ENCODE results near the gene B3GNT4. TPM values are rescaled to one million over a fixed set of nuclear protein-coding genes. Genes with fewer than 3 reads are reported as not detected.
"Not testable (repeated sequence)": the region's sequence is repeated elsewhere in the genome, so short reads cannot be mapped to it uniquely, and the experiment has no call there.

The B3GNT4 gene
- total RNA-seq, 1 experiment from 2014 or later, result 0.45 TPM

GRCh38 chr12:122225683-122226365 lies 22.3 kb downstream of the B3GNT4 start, which contains the start of gene DIABLO:
Gene DIABLO (minus strand): TSS chr12:122226052. CDS start chr12:122226014, 38 bp downstream.
- DNase-seq, result peak; percentile 99
- Histone ChIP-seq H3K4me3 (ENCODE audit: insufficient read depth, low read depth, low read length) (peak within 1 kb of the TSS; percentile 96), H3K27me3 (ENCODE audit: control insufficient read depth, insufficient read depth, low read length) (no peaks in the 10 kb centered on the region), H3K36me3 (replicated peaks; ENCODE audit: control insufficient read depth, insufficient read depth, low read length) (peaks cover 10% of the 10 kb centered on the region)

DNA sequence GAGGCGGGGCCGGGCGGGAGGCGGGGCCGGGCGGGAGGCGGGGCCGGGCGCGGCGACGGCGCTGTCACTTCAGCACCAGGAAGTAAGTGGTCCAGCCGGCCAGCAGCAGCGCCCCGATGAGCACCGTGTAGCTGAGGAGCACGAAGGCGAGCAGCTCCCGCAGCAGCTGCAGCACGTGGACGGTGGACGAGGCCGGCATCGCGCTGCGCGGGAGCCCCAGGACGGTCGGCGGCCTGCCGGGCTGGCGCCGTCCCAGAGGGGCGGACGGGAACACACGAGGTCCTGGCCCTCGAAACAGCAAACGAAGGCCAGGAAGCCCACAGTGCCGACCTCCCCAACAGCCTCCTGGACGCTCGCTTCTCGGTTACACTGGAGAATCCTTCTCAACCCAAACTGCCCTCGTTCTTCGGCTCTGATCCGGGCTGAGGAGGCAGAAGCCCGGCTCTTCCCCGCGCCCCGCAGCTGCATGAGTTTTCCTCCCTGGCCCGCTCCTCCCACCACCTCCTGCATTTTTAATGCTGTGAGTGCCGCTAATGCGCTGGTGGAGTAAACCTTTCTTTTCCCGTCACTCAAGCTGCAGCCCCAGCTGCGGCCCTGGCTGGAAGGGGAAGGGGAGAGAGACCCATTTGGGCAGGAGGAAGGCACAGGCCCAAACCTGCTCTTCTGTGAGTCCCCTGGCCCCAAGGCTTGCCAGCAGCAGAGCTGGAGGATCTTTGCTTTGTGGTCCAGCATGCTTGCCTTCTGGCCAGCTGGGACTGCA lies 23.0 kb downstream of the B3GNT4 start:
- Histone ChIP-seq H3K27me3 (ENCODE audit: control insufficient read depth, insufficient read depth, low read length) (no peaks in the 10 kb centered on the region), H3K36me3 (replicated peaks; ENCODE audit: control insufficient read depth, insufficient read depth, low read length) (peaks cover 5% of the 10 kb centered on the region), H3K4me3 (ENCODE audit: insufficient read depth, low read depth, low read length) (peak overlapping the region; percentile 45)
- no peak for DNase-seq

- DNase-seq, result no peak
- H3K27me3 ChIP-seq (ENCODE audit: control insufficient read depth, insufficient read depth, low read length), result no peaks in the 10 kb centered on the region
- peaks cover 5% of the 10 kb centered on the region for H3K36me3 ChIP-seq (replicated peaks; ENCODE audit: control insufficient read depth, insufficient read depth, low read length)
- H3K4me3 ChIP-seq (ENCODE audit: insufficient read depth, low read depth, low read length), result no peak overlapping the region
These were observed 23.8 kb downstream of the B3GNT4 start for GRCh38 chr12:122227341-122227740.

DNA sequence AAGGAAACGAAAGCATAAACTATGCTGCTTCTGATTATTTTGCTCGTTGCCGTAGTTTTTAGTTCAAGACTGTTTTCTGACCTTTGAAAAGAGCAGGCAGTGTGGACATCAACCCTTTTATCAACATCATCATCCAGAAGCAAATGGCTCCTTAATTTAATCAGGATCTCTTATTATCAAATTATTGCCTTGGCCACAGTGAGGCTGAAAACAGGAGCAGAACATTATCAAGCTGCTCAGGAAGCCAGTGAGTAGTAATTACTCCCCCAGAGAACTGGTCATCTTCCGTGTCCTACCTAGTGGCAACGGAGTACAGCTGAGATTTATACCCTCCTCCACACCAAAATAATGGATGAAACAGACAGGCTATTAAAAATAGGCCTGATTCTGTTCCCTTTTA lies 24.6 kb downstream of the B3GNT4 start:
- H3K4me3 ChIP-seq (ENCODE audit: insufficient read depth, low read depth, low read length), result no peak overlapping the region
- DNase-seq, result no peak

GRCh38 chr12:122230798-122231197 lies 27.3 kb downstream of the B3GNT4 start:
- Histone ChIP-seq H3K36me3 (replicated peaks; ENCODE audit: control insufficient read depth, insufficient read depth, low read length) (peaks cover 3% of the 10 kb centered on the region), H3K4me3 (ENCODE audit: insufficient read depth, low read depth, low read length) (no peak overlapping the region), H3K27me3 (ENCODE audit: control insufficient read depth, insufficient read depth, low read length) (no peaks in the 10 kb centered on the region)
- no peak for DNase-seq

More for the DNA sequence above, 24.6 kb downstream of the B3GNT4 start:
- no peaks in the 10 kb centered on the region for H3K27me3 ChIP-seq (ENCODE audit: control insufficient read depth, insufficient read depth, low read length)
- H3K36me3 ChIP-seq (replicated peaks; ENCODE audit: control insufficient read depth, insufficient read depth, low read length), result peaks cover 5% of the 10 kb centered on the region

DNA sequence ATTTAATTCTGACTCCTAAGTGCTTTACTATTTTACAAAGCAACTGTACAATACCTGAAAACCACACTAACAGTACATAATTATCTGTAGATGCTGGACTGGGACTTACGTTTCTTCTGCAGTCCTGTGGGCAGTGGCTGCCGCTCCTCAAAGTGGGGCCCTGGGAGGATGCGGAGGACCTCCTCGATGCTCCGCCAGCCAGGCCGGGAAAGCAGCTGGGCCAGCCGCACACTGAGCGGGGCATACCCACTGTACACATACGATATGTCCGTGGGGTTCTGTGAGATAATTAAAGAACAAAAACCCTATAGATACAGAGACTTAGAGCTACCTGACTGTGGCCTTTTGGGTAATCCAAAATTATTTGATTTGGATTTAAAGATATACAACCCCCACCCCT lies 29.2 kb downstream of the B3GNT4 start:
- H3K4me3 ChIP-seq (ENCODE audit: insufficient read depth, low read depth, low read length), result no peak overlapping the region
- H3K36me3 ChIP-seq (replicated peaks; ENCODE audit: control insufficient read depth, insufficient read depth, low read length), result peaks cover 3% of the 10 kb centered on the region

DNA sequence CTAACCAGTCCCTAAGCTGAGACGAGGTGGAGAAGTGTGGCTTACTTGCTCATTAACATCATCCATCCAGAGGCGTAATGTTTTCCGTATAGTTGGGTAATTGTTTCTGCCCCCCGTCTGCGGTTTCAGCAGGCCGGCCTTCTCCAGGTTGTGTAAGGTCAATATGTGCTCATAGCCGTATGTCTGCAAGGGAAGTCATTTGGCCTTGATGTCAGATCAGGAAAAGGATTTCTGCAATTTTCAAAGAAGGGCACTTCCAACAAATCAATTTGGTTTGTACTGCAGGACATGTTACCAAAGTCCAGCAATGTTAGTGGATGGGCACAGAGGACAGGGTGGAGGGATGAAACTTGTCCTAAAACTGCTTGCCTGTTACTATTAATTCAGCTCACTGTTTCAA lies 32.2 kb downstream of the B3GNT4 start:
- DNase-seq, result no peak
- no peak overlapping the region for H3K4me3 ChIP-seq (ENCODE audit: insufficient read depth, low read depth, low read length)
- no peaks in the 10 kb centered on the region for H3K27me3 ChIP-seq (ENCODE audit: control insufficient read depth, insufficient read depth, low read length)
- peaks cover 3% of the 10 kb centered on the region for H3K36me3 ChIP-seq (replicated peaks; ENCODE audit: control insufficient read depth, insufficient read depth, low read length)

More for the DNA sequence above, 29.2 kb downstream of the B3GNT4 start:
- no peak for DNase-seq
- H3K27me3 ChIP-seq (ENCODE audit: control insufficient read depth, insufficient read depth, low read length), result no peaks in the 10 kb centered on the region

DNA sequence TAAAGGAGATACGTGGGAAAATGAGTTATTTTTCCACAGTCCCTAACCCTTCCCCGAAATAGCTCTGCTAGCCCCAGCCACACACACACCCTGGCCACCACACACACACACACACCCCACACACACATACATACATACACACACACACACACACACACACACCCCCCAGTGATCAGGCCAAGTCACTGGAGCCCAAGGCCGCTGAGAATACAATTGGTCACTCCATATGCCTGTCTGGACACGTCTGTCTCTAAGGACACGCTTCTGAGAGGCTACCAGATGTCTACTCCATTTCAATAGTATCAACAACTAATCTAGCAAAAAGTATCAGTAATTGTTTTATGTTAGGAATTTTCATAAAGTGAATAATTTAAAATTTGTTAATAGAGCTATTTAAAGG lies 35.4 kb downstream of the B3GNT4 start:
- DNase-seq, result no peak
- Histone ChIP-seq H3K36me3 (replicated peaks; ENCODE audit: control insufficient read depth, insufficient read depth, low read length) (peaks cover 2% of the 10 kb centered on the region), H3K4me3 (ENCODE audit: insufficient read depth, low read depth, low read length) (no peak overlapping the region), H3K27me3 (ENCODE audit: control insufficient read depth, insufficient read depth, low read length) (no peaks in the 10 kb centered on the region)

DNA sequence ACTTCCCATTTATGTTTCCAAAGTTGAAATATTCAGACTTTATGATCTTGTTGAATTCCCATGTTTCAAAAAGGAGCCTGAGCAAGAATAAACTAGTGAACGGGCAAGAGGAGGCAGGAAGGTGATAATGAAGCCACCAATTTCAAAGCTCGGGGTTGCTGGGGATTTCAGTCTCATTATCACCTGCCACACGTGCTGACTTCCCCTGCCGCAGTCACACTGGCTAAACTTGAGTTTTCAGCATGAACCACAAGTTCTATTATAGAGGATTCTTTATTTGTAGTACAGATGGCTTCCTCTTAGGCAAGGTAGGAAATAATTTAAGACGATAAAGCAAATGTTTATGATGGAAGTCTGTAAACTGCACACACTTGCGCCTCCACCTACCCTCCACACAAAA lies 40.5 kb downstream of the B3GNT4 start:
- H3K27me3 ChIP-seq (ENCODE audit: control insufficient read depth, insufficient read depth, low read length), result no peaks in the 10 kb centered on the region
- DNase-seq, result no peak
- no peak overlapping the region for H3K4me3 ChIP-seq (ENCODE audit: insufficient read depth, low read depth, low read length)
- H3K36me3 ChIP-seq (replicated peaks; ENCODE audit: control insufficient read depth, insufficient read depth, low read length), result no peaks in the 10 kb centered on the region; the same call in 1 of the 2 replicates

- Histone ChIP-seq H3K36me3 (replicated peaks; ENCODE audit: control insufficient read depth, insufficient read depth, low read length) (no peaks in the 10 kb centered on the region; the same call in 1 of the 2 replicates), H3K4me3 (ENCODE audit: insufficient read depth, low read depth, low read length) (no peak overlapping the region), H3K27me3 (ENCODE audit: control insufficient read depth, insufficient read depth, low read length) (no peaks in the 10 kb centered on the region)
- DNase-seq, result no peak
These were observed 41.3 kb downstream of the B3GNT4 start for GRCh38 chr12:122244565-122245371.

DNA sequence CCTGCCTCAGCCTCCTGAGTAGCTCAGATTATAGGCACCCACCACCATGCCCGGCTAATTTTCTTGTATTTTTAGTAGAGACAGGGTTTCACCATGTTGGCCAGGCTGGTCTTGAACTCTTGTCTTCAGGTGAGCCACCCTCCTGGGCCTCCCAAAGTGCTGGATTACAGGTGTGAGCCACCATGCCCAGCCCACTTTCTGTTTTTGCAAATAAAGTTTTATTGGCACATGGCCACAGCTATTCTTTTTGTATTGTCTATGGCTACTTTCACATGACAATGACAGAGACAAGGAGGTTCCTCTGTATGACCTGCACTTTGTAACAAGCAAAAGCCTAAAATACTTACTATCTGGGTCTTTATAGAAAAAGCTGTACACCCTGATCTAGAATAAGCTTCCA lies 42.0 kb downstream of the B3GNT4 start:
- no peak for DNase-seq
- Histone ChIP-seq H3K27me3 (ENCODE audit: control insufficient read depth, insufficient read depth, low read length) (no peaks in the 10 kb centered on the region), H3K4me3 (ENCODE audit: insufficient read depth, low read depth, low read length) (no peak overlapping the region), H3K36me3 (replicated peaks; ENCODE audit: control insufficient read depth, insufficient read depth, low read length) (no peaks in the 10 kb centered on the region; the same call in none of the 2 replicates)

GRCh38 chr12:122250047-122250446 lies 46.5 kb downstream of the B3GNT4 start:
- Histone ChIP-seq H3K27me3 (ENCODE audit: control insufficient read depth, insufficient read depth, low read length) (no peaks in the 10 kb centered on the region), H3K4me3 (ENCODE audit: insufficient read depth, low read depth, low read length) (no peak overlapping the region), H3K36me3 (replicated peaks; ENCODE audit: control insufficient read depth, insufficient read depth, low read length) (no peaks in the 10 kb centered on the region; the same call in none of the 2 replicates)
- DNase-seq, result no peak

DNA sequence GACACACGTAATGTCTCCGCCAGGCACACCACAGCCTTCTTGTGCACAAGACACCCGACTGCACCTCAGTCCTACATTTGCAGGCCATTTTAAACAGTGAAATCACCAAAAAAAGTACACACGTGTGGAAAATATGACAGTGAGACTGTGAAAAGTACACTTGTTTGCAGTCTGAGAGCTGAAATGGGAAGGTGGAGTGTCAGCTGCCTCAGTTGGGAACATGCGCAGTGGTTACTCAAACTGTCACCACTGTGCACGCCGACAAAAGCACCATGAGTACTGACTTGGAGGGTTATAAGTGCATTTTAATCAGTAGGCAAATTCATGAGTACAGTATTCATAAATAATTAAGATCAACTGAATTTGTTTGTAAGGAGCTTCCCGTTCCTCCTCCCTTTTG lies 47.0 kb downstream of the B3GNT4 start:
- no peak overlapping the region for H3K4me3 ChIP-seq (ENCODE audit: insufficient read depth, low read depth, low read length)
- no peaks in the 10 kb centered on the region; the same call in none of the 2 replicates for H3K36me3 ChIP-seq (replicated peaks; ENCODE audit: control insufficient read depth, insufficient read depth, low read length)
- H3K27me3 ChIP-seq (ENCODE audit: control insufficient read depth, insufficient read depth, low read length), result no peaks in the 10 kb centered on the region
- no peak for DNase-seq

DNA sequence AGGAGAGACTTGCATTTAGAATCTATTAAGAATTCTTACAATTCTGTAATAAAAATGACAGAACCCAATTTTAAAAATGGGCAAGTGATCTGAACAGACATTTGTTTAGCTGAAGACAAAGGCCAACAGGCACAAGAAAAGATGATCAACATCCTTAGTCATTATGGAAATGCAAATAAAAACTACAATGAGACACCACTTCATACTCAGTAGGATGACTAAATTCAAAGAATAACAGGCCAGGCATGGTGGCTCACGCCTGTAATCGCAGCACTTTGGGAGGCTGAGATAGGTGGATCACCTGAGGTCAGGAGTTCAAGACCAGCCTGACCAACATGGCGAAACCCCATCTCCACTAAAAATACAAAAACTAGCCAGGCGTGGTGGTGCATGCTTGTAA lies 55.0 kb downstream of the B3GNT4 start:
- not testable (repeated sequence) for DNase-seq; H3K27me3 ChIP-seq (ENCODE audit: control insufficient read depth, insufficient read depth, low read length); H3K4me3 ChIP-seq (ENCODE audit: insufficient read depth, low read depth, low read length); H3K36me3 ChIP-seq (replicated peaks; ENCODE audit: control insufficient read depth, insufficient read depth, low read length)

Measured in H7 (cell line).